OCI-LY1 (cell line): ENCODE measurements around the gene ALLC.

Experiments used
- EZH2 ChIP-seq: fragments of 200-600 bp; sonication (generic), shearing (Covaris generic); IDR thresholded peaks from 2 replicates; pipeline ENCODE4 v1.8.0; 2017; ENCODE audit warnings: borderline replicate concordance, mixed run types, mild to moderate bottlenecking, antibody characterized with exemption, low read length, moderate library complexity, mixed read lengths
- TF ChIP-seq, protein P1 (sequence below): fragments of 200-600 bp; sonication (generic), shearing (Covaris generic); IDR thresholded peaks from 2 replicates; pipeline ENCODE4 v1.5.1; 2017; ENCODE audit warnings: mild to moderate bottlenecking, antibody characterized with exemption, low read length, moderate library complexity, mixed read lengths

- TF ChIP-seq, protein P1, sequence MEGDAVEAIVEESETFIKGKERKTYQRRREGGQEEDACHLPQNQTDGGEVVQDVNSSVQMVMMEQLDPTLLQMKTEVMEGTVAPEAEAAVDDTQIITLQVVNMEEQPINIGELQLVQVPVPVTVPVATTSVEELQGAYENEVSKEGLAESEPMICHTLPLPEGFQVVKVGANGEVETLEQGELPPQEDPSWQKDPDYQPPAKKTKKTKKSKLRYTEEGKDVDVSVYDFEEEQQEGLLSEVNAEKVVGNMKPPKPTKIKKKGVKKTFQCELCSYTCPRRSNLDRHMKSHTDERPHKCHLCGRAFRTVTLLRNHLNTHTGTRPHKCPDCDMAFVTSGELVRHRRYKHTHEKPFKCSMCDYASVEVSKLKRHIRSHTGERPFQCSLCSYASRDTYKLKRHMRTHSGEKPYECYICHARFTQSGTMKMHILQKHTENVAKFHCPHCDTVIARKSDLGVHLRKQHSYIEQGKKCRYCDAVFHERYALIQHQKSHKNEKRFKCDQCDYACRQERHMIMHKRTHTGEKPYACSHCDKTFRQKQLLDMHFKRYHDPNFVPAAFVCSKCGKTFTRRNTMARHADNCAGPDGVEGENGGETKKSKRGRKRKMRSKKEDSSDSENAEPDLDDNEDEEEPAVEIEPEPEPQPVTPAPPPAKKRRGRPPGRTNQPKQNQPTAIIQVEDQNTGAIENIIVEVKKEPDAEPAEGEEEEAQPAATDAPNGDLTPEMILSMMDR: no peak
- no peak for TF ChIP-seq EZH2
Observed at GRCh38 chr2:3706892-3707291, 48.9 kb downstream of the ALLC start.
